ENCODE results near the gene KIF21A.

The KIF21A gene

GRCh38 chr12:39443081-39443928, at the start of gene KIF21A:
KIF21A (minus strand) TSS chr12:39443120; CDS start chr12:39442970, 150 bp downstream.
- Histone ChIP-seq H3K4me3 (ENCODE audit: low read depth, low read length) (peak within 1 kb of the TSS; percentile 64), H3K36me3 (ENCODE audit: control insufficient read depth, insufficient read depth, low read length) (no peaks in the 10 kb centered on the region), H3K4me2 (ENCODE audit: low read length) (peak within 1 kb of the TSS; percentile 83), H3K27ac (peak within 1 kb of the TSS; percentile 81), H3K4me1 (no peaks in the 10 kb centered on the region), H3K9ac (peak within 1 kb of the TSS; percentile 62), H3K9me3 (ENCODE audit: control insufficient read depth, low read length) (no peaks in the 10 kb centered on the region), H3K27me3 (ENCODE audit: control insufficient read depth, insufficient read depth, low read length) (no peaks in the 10 kb centered on the region), H2AFZ (peak within 1 kb of the TSS; percentile 93), H3K79me2 (no peaks in the 10 kb centered on the region)
- TF ChIP-seq, protein P1, sequence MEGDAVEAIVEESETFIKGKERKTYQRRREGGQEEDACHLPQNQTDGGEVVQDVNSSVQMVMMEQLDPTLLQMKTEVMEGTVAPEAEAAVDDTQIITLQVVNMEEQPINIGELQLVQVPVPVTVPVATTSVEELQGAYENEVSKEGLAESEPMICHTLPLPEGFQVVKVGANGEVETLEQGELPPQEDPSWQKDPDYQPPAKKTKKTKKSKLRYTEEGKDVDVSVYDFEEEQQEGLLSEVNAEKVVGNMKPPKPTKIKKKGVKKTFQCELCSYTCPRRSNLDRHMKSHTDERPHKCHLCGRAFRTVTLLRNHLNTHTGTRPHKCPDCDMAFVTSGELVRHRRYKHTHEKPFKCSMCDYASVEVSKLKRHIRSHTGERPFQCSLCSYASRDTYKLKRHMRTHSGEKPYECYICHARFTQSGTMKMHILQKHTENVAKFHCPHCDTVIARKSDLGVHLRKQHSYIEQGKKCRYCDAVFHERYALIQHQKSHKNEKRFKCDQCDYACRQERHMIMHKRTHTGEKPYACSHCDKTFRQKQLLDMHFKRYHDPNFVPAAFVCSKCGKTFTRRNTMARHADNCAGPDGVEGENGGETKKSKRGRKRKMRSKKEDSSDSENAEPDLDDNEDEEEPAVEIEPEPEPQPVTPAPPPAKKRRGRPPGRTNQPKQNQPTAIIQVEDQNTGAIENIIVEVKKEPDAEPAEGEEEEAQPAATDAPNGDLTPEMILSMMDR (IDR thresholded peaks at IDR 0.05) = peak; percentile 58

DNA sequence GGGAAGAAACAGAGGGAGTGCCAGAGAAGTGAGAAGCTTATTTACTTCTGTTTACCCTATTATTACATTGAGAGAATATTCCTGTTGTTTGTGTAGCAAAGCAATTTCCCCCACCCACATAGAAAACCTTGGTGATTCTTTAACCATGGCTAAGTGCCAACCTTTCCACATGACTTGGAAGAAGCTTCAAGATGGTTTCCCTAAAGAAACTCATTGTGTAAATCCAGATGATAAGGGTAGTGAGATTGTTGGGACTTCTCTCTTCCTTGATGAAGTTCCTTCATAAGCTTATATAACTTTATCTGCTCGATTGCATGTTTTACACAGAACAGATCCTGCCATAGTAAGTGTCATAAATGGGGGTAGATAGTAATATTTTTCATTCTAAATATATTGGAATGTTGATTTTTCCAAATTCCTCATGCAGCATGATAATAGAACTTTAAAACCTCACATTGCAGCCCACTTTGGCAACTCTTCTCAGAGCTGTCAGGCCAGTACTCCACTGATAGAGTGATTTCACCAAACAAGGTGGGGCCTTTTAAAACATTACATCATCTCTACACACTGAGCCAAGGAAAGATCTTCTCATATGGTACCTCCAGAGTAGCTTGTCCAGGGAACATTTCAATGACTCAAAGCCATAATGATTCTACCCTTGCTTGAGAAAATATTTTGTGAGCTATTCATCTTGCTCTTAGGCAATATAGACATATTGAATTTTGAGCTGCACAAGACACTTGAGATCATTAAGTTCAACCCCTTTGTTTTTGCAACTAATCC, 47.8 kb upstream of the KIF21A start:
- TF ChIP-seq, protein P1 (IDR thresholded peaks at IDR 0.05) = no peak

GRCh38 chr12:39483597-39483996, 40.7 kb upstream of the KIF21A start:
- Histone ChIP-seq H3K9me3 (ENCODE audit: control insufficient read depth, low read length) (no peaks in the 10 kb centered on the region), H3K9ac (no peak overlapping the region), H3K27me3 (ENCODE audit: control insufficient read depth, insufficient read depth, low read length) (no peaks in the 10 kb centered on the region), H3K4me2 (ENCODE audit: low read length) (no peak overlapping the region), H3K27ac (no peak overlapping the region), H3K4me1 (no peaks in the 10 kb centered on the region), H2AFZ (no peak overlapping the region), H3K4me3 (ENCODE audit: low read depth, low read length) (no peak overlapping the region), H3K36me3 (ENCODE audit: control insufficient read depth, insufficient read depth, low read length) (no peaks in the 10 kb centered on the region), H3K79me2 (no peaks in the 10 kb centered on the region)
- TF ChIP-seq, protein P1 (IDR thresholded peaks at IDR 0.05) = no peak

More for the DNA sequence above, 47.8 kb upstream of the KIF21A start:
- no peaks in the 10 kb centered on the region for H3K36me3 ChIP-seq (ENCODE audit: control insufficient read depth, insufficient read depth, low read length)
- no peak overlapping the region for H3K9ac ChIP-seq
- no peaks in the 10 kb centered on the region for H3K4me1 ChIP-seq
- no peaks in the 10 kb centered on the region for H3K79me2 ChIP-seq
- no peak overlapping the region for H3K4me3 ChIP-seq (ENCODE audit: low read depth, low read length)
- H3K9me3 ChIP-seq (ENCODE audit: control insufficient read depth, low read length) = no peaks in the 10 kb centered on the region
- no peak overlapping the region for H3K27ac ChIP-seq
- no peaks in the 10 kb centered on the region for H3K27me3 ChIP-seq (ENCODE audit: control insufficient read depth, insufficient read depth, low read length)
- no peak overlapping the region for H2AFZ ChIP-seq
- H3K4me2 ChIP-seq (ENCODE audit: low read length) = no peak overlapping the region

DNA sequence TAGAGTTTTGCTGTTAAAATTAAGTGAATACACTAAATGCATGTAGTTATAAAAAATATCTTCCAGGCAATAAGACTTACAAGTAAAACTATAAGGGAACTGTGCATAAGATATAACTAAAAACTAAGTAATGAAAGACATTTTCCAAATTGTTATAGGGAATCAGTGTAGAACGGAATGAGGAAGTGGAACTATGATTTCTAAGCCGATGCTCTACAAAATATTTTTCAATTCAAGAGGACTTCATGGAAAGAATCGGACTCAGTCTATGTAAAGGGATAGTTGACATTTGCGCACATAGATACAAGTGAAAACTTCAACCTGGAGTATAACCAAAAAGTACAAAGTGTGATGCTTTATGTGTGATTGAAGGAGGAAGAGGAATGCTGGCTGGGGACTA, 40.1 kb upstream of the KIF21A start:
- Histone ChIP-seq H2AFZ (no peak overlapping the region), H3K4me2 (ENCODE audit: low read length) (no peak overlapping the region), H3K4me3 (ENCODE audit: low read depth, low read length) (no peak overlapping the region), H3K4me1 (no peaks in the 10 kb centered on the region), H3K9ac (no peak overlapping the region), H3K79me2 (no peaks in the 10 kb centered on the region), H3K27me3 (ENCODE audit: control insufficient read depth, insufficient read depth, low read length) (no peaks in the 10 kb centered on the region), H3K36me3 (ENCODE audit: control insufficient read depth, insufficient read depth, low read length) (no peaks in the 10 kb centered on the region), H3K27ac (no peak overlapping the region), H3K9me3 (ENCODE audit: control insufficient read depth, low read length) (no peaks in the 10 kb centered on the region)
- TF ChIP-seq, protein P1 (IDR thresholded peaks at IDR 0.05) = no peak

All from parathyroid adenoma (tissue), 2 donors.